ENCODE measurements around the gene NTSR1. TPM values are rescaled to one million over a fixed set of nuclear protein-coding genes. Genes with fewer than 3 reads are reported as not detected.

NTSR1 gene
- total RNA-seq, 1 donor from 2014 or later = 0.26 TPM

- Mint-ChIP-seq H3K4me1 (peaks cover 20% of the 10 kb centered on the region), H3K27ac (no peak overlapping the region), H3K4me3 (no peak overlapping the region), H3K9me3 (no peaks in the 10 kb centered on the region), H3K27me3 (ENCODE audit: insufficient read depth, low read depth) (peaks cover 24% of the 10 kb centered on the region), H3K36me3 (no peaks in the 10 kb centered on the region)
- H3K4me3 ChIP-seq = no peak overlapping the region
- H3K4me2 ChIP-seq = no peak overlapping the region
- H3K4me1 ChIP-seq = peaks cover 5% of the 10 kb centered on the region
- no peaks in the 10 kb centered on the region for H3K79me2 ChIP-seq (ENCODE audit: low read depth)
- H3K27ac ChIP-seq = no peak overlapping the region
- no peaks in the 10 kb centered on the region for H3K9me3 ChIP-seq (ENCODE audit: low read depth)
- TF ChIP-seq EZH2phosphoT487 (IDR thresholded peaks at IDR 0.05) (no peak), EZH2 (IDR thresholded peaks at IDR 0.05) (no peak), CTCF (IDR thresholded peaks at IDR 0.05) (no peak)
- peaks cover 42% of the 10 kb centered on the region for H3K27me3 ChIP-seq
- no peak overlapping the region for H2AFZ ChIP-seq (replicated peaks)
- H3K9ac ChIP-seq = no peak overlapping the region
- H4K20me1 ChIP-seq (ENCODE audit: low read depth) = peaks cover 14% of the 10 kb centered on the region
- DNase-seq (ENCODE audit: low spot score) = no peak
- no peaks in the 10 kb centered on the region for H3K36me3 ChIP-seq
- H3F3A ChIP-seq (ENCODE audit: low read depth) = no peaks in the 10 kb centered on the region
These were observed 4.2 kb upstream of the NTSR1 start for GRCh38 chr20:62704341-62704948.

DNA sequence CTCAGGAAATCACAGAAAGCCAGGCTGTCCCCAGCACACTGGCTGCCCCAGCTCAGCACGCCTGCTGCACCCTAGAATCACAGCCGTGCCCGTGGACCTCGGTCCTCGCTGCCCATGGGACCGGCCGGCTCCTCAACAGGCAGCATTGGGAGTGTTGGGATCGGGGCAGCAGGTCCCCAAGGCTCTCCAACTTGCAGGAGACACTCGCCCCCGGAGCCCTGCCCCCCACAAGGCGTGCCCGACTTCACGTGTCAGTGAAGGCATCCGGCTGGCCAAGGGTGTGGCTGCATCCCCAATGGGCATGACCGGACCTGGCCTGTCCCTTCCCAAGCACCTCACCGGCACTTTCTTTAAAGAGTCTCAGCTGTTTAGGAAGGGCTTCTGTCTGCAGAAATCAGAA, 3.0 kb upstream of the NTSR1 start:
- H3K4me3 ChIP-seq = no peak overlapping the region
- Mint-ChIP-seq H3K4me3 (no peak overlapping the region), H3K4me1 (peaks cover 20% of the 10 kb centered on the region), H3K27me3 (ENCODE audit: insufficient read depth, low read depth) (peaks cover 33% of the 10 kb centered on the region), H3K36me3 (no peaks in the 10 kb centered on the region), H3K9me3 (no peaks in the 10 kb centered on the region), H3K27ac (no peak overlapping the region)
- peaks cover 21% of the 10 kb centered on the region for H4K20me1 ChIP-seq (ENCODE audit: low read depth)
- H3K27me3 ChIP-seq = peaks cover 54% of the 10 kb centered on the region
- H3K27ac ChIP-seq = no peak overlapping the region
- H3K4me1 ChIP-seq = peaks cover 5% of the 10 kb centered on the region
- no peaks in the 10 kb centered on the region for H3K9me3 ChIP-seq (ENCODE audit: low read depth)
- H3K4me2 ChIP-seq = peak overlapping the region; percentile 18
- H3K79me2 ChIP-seq (ENCODE audit: low read depth) = no peaks in the 10 kb centered on the region
- no peak overlapping the region for H2AFZ ChIP-seq (replicated peaks)
- no peak for TF ChIP-seq CTCF (IDR thresholded peaks at IDR 0.05)
- no peak for TF ChIP-seq EZH2phosphoT487 (IDR thresholded peaks at IDR 0.05)
- no peak for TF ChIP-seq EZH2 (IDR thresholded peaks at IDR 0.05)
- no peak for DNase-seq (ENCODE audit: low spot score)
- no peaks in the 10 kb centered on the region for H3K36me3 ChIP-seq
- H3K9ac ChIP-seq = no peak overlapping the region
- H3F3A ChIP-seq (ENCODE audit: low read depth) = no peaks in the 10 kb centered on the region

- Mint-ChIP-seq H3K27me3 (ENCODE audit: insufficient read depth, low read depth) (peaks cover 31% of the 10 kb centered on the region), H3K4me3 (no peak overlapping the region), H3K4me1 (peaks cover 20% of the 10 kb centered on the region), H3K9me3 (no peaks in the 10 kb centered on the region), H3K27ac (no peak overlapping the region), H3K36me3 (no peaks in the 10 kb centered on the region)
- DNase-seq (ENCODE audit: low spot score) = no peak
- Histone ChIP-seq H2AFZ (replicated peaks) (no peak overlapping the region), H3K9me3 (ENCODE audit: low read depth) (no peaks in the 10 kb centered on the region), H3K27me3 (peaks cover 61% of the 10 kb centered on the region), H3K79me2 (ENCODE audit: low read depth) (no peaks in the 10 kb centered on the region), H3K27ac (no peak overlapping the region), H3K36me3 (no peaks in the 10 kb centered on the region), H3F3A (ENCODE audit: low read depth) (no peaks in the 10 kb centered on the region), H3K9ac (no peak overlapping the region), H3K4me1 (peaks cover 5% of the 10 kb centered on the region), H3K4me3 (no peak overlapping the region), H4K20me1 (ENCODE audit: low read depth) (peaks cover 21% of the 10 kb centered on the region), H3K4me2 (no peak overlapping the region)
- TF ChIP-seq EZH2 (IDR thresholded peaks at IDR 0.05) = no peak
- TF ChIP-seq EZH2phosphoT487 (IDR thresholded peaks at IDR 0.05) = no peak
- TF ChIP-seq CTCF (IDR thresholded peaks at IDR 0.05) = no peak
These were observed 2.3 kb upstream of the NTSR1 start for GRCh38 chr20:62706344-62706743.

Measured in neural progenitor cell (in vitro differentiated cells).